BJ (cell line): Measurements from ENCODE around the gene EIF4G3. TPM values are rescaled to one million over a fixed set of nuclear protein-coding genes. Genes with fewer than 3 reads are reported as not detected.

Experiments used
- CTCF ChIA-PET: fragments of 350-600 bp; formaldehyde crosslinking; extraction: SDS; loops from one replicate; lab custom pipeline; 2021; ENCODE audit warnings: antibody characterized with exemption, inconsistent platforms; lab: Yijun Ruan, JAX
- POLR2A ChIA-PET: fragments of 300-600 bp; sonication (Branson Sonifier 250); formaldehyde crosslinking; extraction: SDS; loops from one replicate; lab custom pipeline; 2021; ENCODE audit warnings: antibody characterized with exemption; lab: Charles Lee
- DNase-seq: peaks from one replicate; pipeline ENCODE4 v3.0.0-alpha.2; 2011; ENCODE audit warnings: low read depth
- H3K27me3 ChIP-seq: 2 replicates; pipeline ENCODE4 v1.6.0; 2011; ENCODE audit warnings: low read length; ENCODE audit not compliant: control insufficient read depth, insufficient read depth
- H3K36me3 ChIP-seq: 2 replicates; pipeline ENCODE4 v1.5.1; 2011; ENCODE audit warnings: low read length; ENCODE audit not compliant: control insufficient read depth, insufficient read depth
- H3K4me3 ChIP-seq: 2 replicates; pipeline ENCODE4 v1.5.1; 2011; ENCODE audit warnings: low read depth, mild to moderate bottlenecking, control low read depth, low read length
- CTCF ChIP-seq: IDR thresholded peaks from 2 replicates; pipeline ENCODE4 v1.5.1; 2011; ENCODE audit warnings: low read depth, mild to moderate bottlenecking, control low read depth, inconsistent platforms, low read length, moderate library complexity; ENCODE audit not compliant: insufficient read depth
- polyA plus RNA-seq: library from polyadenylated mRNA; depleted of rRNA; stranded (reverse); fragments of >200 nt; gene quantifications from 2 replicates; pipeline ENCODE4 v1.2.3, GENCODE V29; 2011

EIF4G3 gene
- polyA plus RNA-seq, 1 experiment: 62.0 TPM

GRCh38 chr1:21050031-21050430 is 126.7 kb downstream of the EIF4G3 start:
- POLR2A ChIA-PET: no interaction called here
- CTCF ChIA-PET: no interaction called here
- no peak for TF ChIP-seq CTCF
- H3K4me3 ChIP-seq: no peak overlapping the region
- H3K36me3 ChIP-seq: peaks cover 3% of the 10 kb centered on the region
- H3K27me3 ChIP-seq: no peaks in the 10 kb centered on the region
- DNase-seq: no peak

GRCh38 chr1:21048462-21048861 is 128.2 kb downstream of the EIF4G3 start:
- Histone ChIP-seq H3K36me3 (peaks cover 3% of the 10 kb centered on the region), H3K4me3 (no peak overlapping the region), H3K27me3 (no peaks in the 10 kb centered on the region)
- ChIA-PET POLR2A (interaction anchor here (0.6 kb wide), 1 partner anchor 22 kb away, joined by 9 read pairs; no protein-coding TSS in a partner anchor), CTCF (interaction anchor here (1.2 to 1.5 kb wide), 2 partner anchors 85 to 147 kb away, joined by 3 read pairs; no protein-coding TSS in a partner anchor)
- DNase-seq: no peak
- no peak for TF ChIP-seq CTCF

- no peak overlapping the region for H3K4me3 ChIP-seq
- ChIA-PET POLR2A (no interaction called here), CTCF (no interaction called here)
- no peaks in the 10 kb centered on the region for H3K27me3 ChIP-seq
- no peak for DNase-seq
- H3K36me3 ChIP-seq: peaks cover 3% of the 10 kb centered on the region
- TF ChIP-seq CTCF: no peak
These were observed 130.6 kb downstream of the EIF4G3 start for GRCh38 chr1:21046132-21046531.

GRCh38 chr1:21045351-21045750 is 131.3 kb downstream of the EIF4G3 start:
- no peak for DNase-seq

More at GRCh38 chr1:21045351-21045750, 131.3 kb downstream of the EIF4G3 start:
- no peak for TF ChIP-seq CTCF
- POLR2A ChIA-PET: interaction anchor here (0.6 kb wide), 1 partner anchor 23 kb away, joined by 3 read pairs; no protein-coding TSS in a partner anchor
- CTCF ChIA-PET: interaction anchor here (1.4 kb wide), 1 partner anchor 12 kb away, joined by 4 read pairs; no protein-coding TSS in a partner anchor
- no peaks in the 10 kb centered on the region for H3K27me3 ChIP-seq
- H3K36me3 ChIP-seq: peaks cover 3% of the 10 kb centered on the region
- no peak overlapping the region for H3K4me3 ChIP-seq
